Measurements from ENCODE around the gene NPAS3. TPM values are rescaled to one million over a fixed set of nuclear protein-coding genes. Genes with fewer than 3 reads are reported as not detected.

NPAS3 gene
- total and polyA plus RNA-seq, 2 of the 8 experiments (the other 6 are each of a cell fraction or from before 2014, with no cell fraction given), result 0.11 to 0.60 TPM

DNA sequence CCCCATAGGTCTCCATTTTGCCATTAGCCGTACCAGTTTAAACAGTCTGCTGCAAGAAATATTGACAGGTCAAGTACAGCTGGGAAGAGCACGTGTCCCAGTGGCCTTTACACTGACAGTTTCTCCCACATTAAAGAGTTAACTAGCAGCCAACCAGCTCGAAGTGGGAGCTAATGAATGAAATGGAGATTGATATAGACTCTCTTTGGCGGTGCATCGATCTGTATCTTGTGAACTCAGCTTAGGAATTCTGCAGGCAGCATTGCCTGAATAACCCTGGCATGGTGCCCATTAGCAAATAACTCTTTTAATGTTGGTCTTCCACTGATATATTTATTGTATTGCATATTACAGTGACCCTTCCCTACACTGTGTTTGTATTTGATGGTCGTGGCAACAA is 692.8 kb downstream of the NPAS3 start:
- H3K79me2 ChIP-seq (ENCODE audit: control insufficient read depth in 1 of 2, insufficient read depth in 2 of 2, low read length in 2 of 2), result no peaks in the 10 kb centered on the region
- FAIRE-seq, result no peak
- no peak overlapping the region for H3K4me3 ChIP-seq (ENCODE audit: extremely low read depth in 1 of 4, insufficient read depth in 2 of 4, low read depth in 3 of 4, low read length in 4 of 4)
- no peak overlapping the region for H3K27ac ChIP-seq (ENCODE audit: low read depth, low read length)
- no peak overlapping the region for H3K9ac ChIP-seq (replicated peaks in 1 of 4; ENCODE audit: extremely low read depth in 1 of 4, low read depth in 3 of 4, low read length in 3 of 4)
- H3K4ac ChIP-seq (replicated peaks; ENCODE audit: insufficient read length, low read depth, low read length), result no peak overlapping the region
- no peaks in the 10 kb centered on the region for H4K20me1 ChIP-seq (replicated peaks in 1 of 2; ENCODE audit: control insufficient read depth in 1 of 2, insufficient read depth in 2 of 2, low read length in 2 of 2)
- H3K18ac ChIP-seq (ENCODE audit: extremely low read depth, low read length), result no peak overlapping the region
- H3K4me1 ChIP-seq (replicated peaks in 1 of 4; ENCODE audit: control insufficient read depth in 3 of 4, insufficient read depth in 4 of 4, low read length in 3 of 4), result no peaks in the 10 kb centered on the region
- no peaks in the 10 kb centered on the region for H3K36me3 ChIP-seq (ENCODE audit: control insufficient read depth in 2 of 4, insufficient read depth in 4 of 4, low read length in 3 of 4)
- no peak overlapping the region for H2AFZ ChIP-seq (ENCODE audit: low read length)
- H3K27me3 ChIP-seq (replicated peaks in 1 of 4; ENCODE audit: control insufficient read depth in 3 of 4, extremely low read depth in 1 of 4, insufficient read depth in 3 of 4, low read length in 3 of 4), result no peaks in the 10 kb centered on the region
- no peak overlapping the region for H3K4me2 ChIP-seq (ENCODE audit: insufficient read depth in 1 of 2, low read depth in 2 of 2, low read length in 2 of 2)
- TF ChIP-seq EZH2 (IDR thresholded peaks at IDR 0.05; ENCODE audit: low read depth, low read length, severe bottlenecking), result no peak
- ChIA-PET CTCF (ENCODE audit: partially characterized antibody) (interaction anchor here (0.9 to 1.0 kb wide), 3 partner anchors 13 to 147 kb away, joined by 3 read pairs; no protein-coding TSS in a partner anchor), POLR2A (ENCODE audit: partially characterized antibody) (no interaction called here)
- no peaks in the 10 kb centered on the region for H3K79me1 ChIP-seq (ENCODE audit: low read depth, low read length)
- no peak overlapping the region for H2BK12ac ChIP-seq (ENCODE audit: low read depth, low read length)
- H2BK5ac ChIP-seq (ENCODE audit: low read depth, low read length), result no peak overlapping the region
- H3K9me3 ChIP-seq (ENCODE audit: insufficient read depth in 2 of 2, low read depth in 1 of 2, low read length in 1 of 2), result no peaks in the 10 kb centered on the region
- H3K56ac ChIP-seq (replicated peaks; ENCODE audit: insufficient read length, low read depth, low read length), result no peak overlapping the region
- no peaks in the 10 kb centered on the region; the same call in 1 of the 2 replicates for H3K23me2 ChIP-seq (ENCODE audit: low read depth, low read length)
- H2AK5ac ChIP-seq (ENCODE audit: low read depth, low read length), result no peak overlapping the region
- H2BK15ac ChIP-seq (ENCODE audit: low read length), result no peak overlapping the region
- DNase-seq (ENCODE audit: low read depth in 1 of 2, low spot score in 2 of 2), result no peak
- WGBS, 2 experiments (ENCODE audit: extremely low coverage in 1 of 2, insufficient coverage in 1 of 2, insufficient read length in 1 of 2, insufficient replicate concordance in 2 of 2, low coverage in 1 of 2, low lambda C conversion rate in 2 of 2, missing lambda C conversion rate in 1 of 2), result 87% methylated on average over 6 of the region's 6 CpGs; no CpG with 5 or more reads in 1 of the 2 experiments
- no peak overlapping the region for H3K23ac ChIP-seq (ENCODE audit: insufficient read length)
- H4K8ac ChIP-seq (ENCODE audit: extremely low read depth, insufficient read depth, low read length), result no peak overlapping the region
- no peak overlapping the region for H2BK20ac ChIP-seq (ENCODE audit: low read length)
- no peak overlapping the region for H4K5ac ChIP-seq (ENCODE audit: insufficient read length, low read depth, low read length)
- H3K14ac ChIP-seq (ENCODE audit: insufficient read length), result no peak overlapping the region
- no peak overlapping the region for H4K91ac ChIP-seq (replicated peaks; ENCODE audit: insufficient read length, low read length)
- H2BK120ac ChIP-seq (replicated peaks; ENCODE audit: low read depth, low read length), result no peak overlapping the region

Measured in H1 (cell line).